ENCODE results near the gene EPHB2.

- TF ChIP-seq EZH2 (IDR thresholded peaks at IDR 0.05; ENCODE audit: insufficient read depth, poor library complexity, severe bottlenecking) (no peak), EZH2phosphoT487 (IDR thresholded peaks at IDR 0.05; ENCODE audit: insufficient read depth, low read depth) (no peak)
These were observed 99.7 kb downstream of the EPHB2 start for GRCh38 chr1:22810378-22810777.

Measured in GM23248 (cell line).